SKM-1 treated with dmso at 0.1 percent for 144 hours (cell line): ENCODE results near the gene CALML5.

Experiments used
- DNase-seq: peaks from one replicate; lab custom pipeline; 2025; ENCODE audit not compliant: unreplicated experiment; lab: John Stamatoyannopoulos, UW

CALML5 gene

DNA sequence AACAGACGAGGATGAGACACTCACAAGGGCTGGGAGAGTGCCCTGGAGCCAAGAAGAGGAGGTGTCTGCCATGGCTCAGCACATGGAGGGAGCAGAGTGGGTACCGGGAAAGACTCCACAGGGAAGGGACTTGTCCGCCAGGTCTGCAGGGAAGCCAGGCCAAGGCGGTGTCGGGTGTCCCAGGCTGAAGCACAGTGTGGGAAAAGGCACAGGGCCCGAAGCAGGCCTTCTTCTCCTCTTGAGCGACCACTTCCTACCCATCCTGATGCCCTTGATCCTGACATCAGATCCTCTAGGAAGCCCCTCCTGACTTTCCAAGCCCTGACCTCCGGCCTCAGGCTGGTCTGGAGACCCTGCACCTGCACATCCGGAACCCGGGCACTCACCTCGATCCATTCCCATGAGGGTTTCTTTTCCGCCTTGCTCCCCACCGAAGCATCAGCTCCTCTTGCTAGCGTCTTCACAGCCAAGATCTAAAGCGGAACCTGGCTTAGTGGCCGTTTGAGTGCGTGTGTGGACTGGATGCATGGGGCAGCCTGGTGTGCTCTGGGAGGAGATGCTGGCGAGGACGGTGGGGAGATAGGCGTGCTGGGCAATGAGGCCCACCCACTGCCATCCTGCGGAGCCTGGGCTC is 33.8 kb upstream of the CALML5 start:
- DNase-seq = no peak

DNA sequence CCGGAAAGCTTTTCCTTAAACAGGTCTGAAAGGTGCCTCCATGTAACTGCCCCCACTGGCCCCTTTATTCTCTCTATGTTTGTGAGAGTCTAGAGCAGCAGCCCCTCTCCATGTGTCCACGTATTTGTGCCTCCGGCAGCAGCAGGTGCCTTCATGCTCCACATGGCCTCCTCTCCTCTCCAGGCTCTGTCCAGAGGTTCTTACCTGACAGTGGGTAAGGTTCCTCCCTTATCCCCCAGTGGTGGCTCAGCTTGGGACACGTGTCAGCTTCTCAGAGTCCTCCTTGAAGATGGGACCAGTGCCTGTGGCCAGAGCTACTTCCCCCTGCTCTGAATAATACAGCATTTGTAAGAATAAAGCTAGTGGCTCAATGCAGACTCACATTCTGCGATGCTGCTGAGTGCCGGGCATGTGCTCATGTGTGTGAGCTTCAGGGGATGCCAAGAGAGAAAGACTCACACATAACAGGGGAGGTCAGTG is 33.3 kb upstream of the CALML5 start:
- DNase-seq = no peak

DNA sequence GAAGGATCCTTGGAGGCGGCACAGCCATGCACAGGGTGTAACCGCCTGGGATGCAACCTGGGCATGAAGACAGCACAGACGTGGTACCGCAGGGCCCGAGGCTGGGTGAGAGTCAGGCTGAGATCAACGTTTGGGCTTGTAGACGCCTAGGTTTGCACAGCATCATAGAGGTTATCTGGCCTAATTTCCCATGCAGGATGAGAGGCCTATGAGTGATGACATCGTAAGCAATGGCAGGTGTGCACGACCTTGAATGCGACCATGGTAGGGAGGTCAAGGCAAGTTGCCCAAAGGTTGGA is 32.9 kb upstream of the CALML5 start:
- DNase-seq = no peak

DNA sequence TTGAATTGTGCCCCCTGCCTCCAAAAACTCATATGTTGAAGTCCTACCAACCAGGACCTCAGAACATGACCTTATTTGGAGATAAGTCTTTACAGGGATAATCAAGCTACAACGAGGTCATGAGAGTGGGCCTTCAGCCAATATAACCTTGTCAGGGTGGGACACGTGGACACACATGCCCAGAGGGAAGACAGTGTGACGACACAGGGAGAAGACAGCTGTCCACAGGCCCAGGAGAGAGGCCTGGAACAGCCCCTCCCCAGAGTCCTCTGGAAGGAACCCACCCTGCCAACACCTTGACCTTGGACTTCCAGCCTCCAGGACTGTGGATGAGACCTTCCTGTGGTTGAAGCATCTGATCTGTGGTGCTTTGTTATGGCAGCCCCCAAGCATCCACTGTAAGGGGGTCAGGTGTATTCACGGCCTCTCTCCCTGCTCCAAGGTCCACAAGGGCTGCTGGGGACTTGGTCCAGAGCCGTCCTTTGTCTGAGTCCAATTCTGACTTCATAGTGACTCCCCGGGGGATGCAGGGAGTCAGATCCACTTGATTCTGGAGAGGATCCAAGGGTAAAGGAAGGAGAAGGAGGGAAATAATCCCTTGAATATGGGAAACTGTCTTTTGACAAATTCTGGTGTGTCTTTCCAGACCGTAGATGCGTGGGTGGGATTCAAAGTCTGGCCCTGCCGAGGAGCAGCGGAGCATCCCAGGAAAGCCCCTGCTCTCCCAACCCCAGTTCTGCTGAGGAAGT is 32.4 kb upstream of the CALML5 start:
- DNase-seq = no peak

GRCh38 chr10:5530846-5531557 is 31.6 kb upstream of the CALML5 start:
- no peak for DNase-seq

- no peak for DNase-seq
Measured at GRCh38 chr10:5530412-5530806, 31.0 kb upstream of the CALML5 start.

GRCh38 chr10:5529702-5530411 is 30.5 kb upstream of the CALML5 start:
- DNase-seq = no peak

GRCh38 chr10:5528989-5529701 is 29.8 kb upstream of the CALML5 start:
- no peak for DNase-seq

GRCh38 chr10:5527332-5528200 is 28.2 kb upstream of the CALML5 start:
- DNase-seq = no peak

GRCh38 chr10:5526691-5527331 is 27.4 kb upstream of the CALML5 start:
- DNase-seq = no peak

DNA sequence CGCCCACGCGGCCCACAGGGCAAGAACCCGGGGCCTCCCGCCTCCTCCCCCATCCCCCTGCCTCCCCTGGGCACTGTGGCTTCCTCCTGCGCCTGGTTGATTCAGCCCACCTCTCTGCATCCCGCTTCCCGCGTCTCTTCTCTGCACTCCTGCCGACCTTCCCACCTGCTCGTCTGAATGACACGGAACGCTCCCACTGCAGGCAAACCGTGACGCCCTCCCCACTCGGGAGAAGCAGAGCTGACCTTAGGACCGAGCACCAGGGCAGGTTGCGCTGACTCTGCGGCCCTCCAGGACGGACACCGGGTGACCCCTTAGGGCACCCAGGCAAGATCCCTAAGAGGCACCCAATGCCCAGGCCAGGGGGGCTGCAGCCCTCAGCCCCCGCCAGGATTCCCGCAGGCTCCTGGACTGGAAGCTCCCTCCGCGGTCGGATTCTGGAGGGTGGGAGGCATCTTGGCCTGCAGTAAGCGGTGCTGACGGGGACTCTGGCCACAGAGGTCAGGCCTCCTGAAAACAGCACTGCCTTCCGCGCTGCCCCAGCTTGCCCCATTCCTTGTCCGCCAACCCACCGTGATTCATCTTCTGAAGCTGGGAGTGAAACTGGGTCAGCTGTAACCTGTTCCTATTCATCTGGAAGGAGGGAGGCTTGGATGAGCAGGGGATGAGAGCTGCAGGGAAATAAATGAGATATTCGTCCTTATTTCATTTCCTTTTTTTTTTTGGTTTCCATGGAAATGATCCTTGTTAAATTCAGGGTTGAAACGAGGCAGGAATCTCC is 26.4 kb upstream of the CALML5 start:
- no peak for DNase-seq

GRCh38 chr10:5524641-5525560 is 25.5 kb upstream of the CALML5 start, which contains the start of gene CALML3:
Gene CALML3, plus strand, starts transcription at chr10:5524961. Its CDS starts 125 bp downstream, at chr10:5525086.
- DNase-seq = no peak

DNA sequence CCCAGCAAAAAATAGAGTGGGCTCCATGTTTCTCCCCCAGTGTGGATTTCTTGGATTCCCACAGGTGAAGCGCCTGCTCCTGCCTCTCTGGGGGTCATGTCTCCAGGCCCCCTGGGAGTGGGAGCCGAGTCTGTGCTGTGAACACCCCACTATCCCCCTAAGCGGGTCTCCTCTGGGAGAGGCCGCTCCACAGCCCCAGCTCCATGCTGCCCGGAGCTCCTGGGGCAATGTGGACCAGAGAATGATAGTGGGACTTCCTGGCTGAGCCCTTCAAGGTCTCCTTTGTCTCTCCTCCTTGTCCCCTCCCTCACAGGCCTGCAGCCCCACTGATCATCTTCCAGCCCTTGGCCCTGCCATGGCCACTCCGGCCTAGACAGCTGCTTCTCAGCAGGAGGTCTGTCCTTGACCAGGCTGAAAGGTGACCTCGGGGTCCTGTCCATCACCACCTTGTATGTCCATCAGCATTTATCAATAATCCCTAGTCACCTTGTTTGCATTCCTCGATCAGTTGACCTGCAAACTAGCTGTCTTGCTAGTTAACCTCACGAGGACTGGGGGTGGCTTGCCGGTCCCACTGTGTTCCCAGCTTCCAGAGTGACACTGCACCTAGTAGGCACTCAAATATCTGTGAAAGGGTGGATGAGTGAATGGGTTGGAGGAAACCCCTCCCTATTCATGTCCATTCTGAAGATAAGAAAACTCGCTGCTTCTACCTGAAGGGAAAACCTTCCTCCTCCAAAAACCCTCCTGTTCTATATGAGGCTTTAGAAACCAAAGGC is 24.6 kb upstream of the CALML5 start:
- no peak for DNase-seq

DNA sequence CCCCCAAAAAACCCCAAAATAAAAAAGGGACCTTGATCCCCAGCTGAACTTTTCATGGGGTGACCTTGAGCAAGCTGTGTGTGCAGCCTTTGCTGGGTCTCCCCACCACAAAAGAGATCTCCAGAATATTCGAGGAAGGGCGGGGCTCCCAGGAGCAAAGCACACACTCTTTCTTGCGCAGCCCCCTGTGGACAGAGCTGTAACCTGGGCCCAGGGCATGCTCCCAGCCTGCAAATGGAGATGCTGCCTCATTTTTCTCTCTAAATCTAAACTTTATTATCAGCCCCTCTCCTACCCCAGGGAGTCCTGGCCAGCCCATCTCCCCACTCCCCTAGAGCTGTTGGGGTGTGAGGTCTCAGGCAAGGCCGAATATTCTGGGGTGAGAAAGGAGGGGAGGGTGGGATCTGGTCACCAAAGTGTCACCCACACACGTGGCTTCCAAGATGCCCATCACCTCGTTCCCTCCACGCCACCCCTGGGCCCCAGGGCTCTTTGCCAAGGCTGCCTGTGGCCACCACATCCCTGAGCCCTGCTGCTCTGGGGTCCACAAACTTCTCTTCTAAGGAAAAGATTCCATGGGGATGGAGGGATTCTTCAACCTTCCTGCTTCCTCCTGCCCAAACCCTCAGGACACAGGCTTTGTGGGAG is 23.7 kb upstream of the CALML5 start:
- DNase-seq = no peak

GRCh38 chr10:5519054-5519453 is 19.7 kb upstream of the CALML5 start:
- no peak for DNase-seq

DNA sequence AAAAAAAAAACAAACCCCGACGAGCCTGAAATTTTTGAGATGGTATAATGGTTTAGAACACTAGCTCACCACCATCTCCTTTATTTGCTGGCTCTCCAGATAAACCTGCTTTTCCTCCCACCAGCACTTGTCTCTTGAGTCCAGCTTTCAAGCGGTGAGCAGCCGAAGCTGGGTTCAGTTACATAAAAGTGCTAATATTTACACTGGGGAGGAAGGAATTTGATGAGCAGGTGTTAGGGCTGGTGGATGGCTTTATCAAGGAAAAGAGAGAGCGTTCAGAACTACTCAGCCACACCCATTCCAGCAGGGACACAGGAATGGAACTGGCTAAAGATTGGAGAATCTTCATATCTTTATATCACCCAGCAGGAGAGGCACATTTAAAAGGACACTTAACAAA is 18.8 kb upstream of the CALML5 start:
- no peak for DNase-seq
